HCT116 (cell line): ENCODE measurements around the gene SMAD2. TPM values are rescaled to one million over a fixed set of nuclear protein-coding genes. Genes with fewer than 3 reads are reported as not detected.

Experiments
- ATAC-seq: fragments of 200-7000 bp; cut with Tn5 transposase; 2 replicates; pipeline ENCODE4 v1.9.1; 2020; ENCODE audit warnings: mild to moderate bottlenecking, moderate library complexity
- BruUV-seq: library from RNA; stranded (reverse); fragments of 400-500 nt; replicated peaks from 2 replicates; lab custom pipeline; 2021; lab: Mats Ljungman, UMichigan
- CTCF ChIA-PET: fragments of 300-600 bp; sonication (Branson Sonifier 250); formaldehyde crosslinking; loops from one replicate; lab custom pipeline; 2021; ENCODE audit warnings: antibody characterized with exemption; lab: Charles Lee
- POLR2A ChIA-PET: fragments of 300-600, 350-600 bp; sonication (Branson Sonifier 250); formaldehyde crosslinking; loops from one replicate; lab custom pipeline; 2021; ENCODE audit warnings: antibody characterized with exemption; lab: Charles Lee
- RAD21 ChIA-PET, 2 experiments: fragments of 300-600 bp; sonication (Branson Sonifier 250); formaldehyde crosslinking; loops; one replicate each; lab custom pipeline; 2023; ENCODE audit warnings: low total read pairs in 2 of 2; ENCODE audit not compliant: uncharacterized antibody in 2 of 2, unreplicated experiment in 2 of 2, low non-redundant PET in 1 of 2; lab: Charles Lee
- DNase-seq: peaks from one replicate; pipeline ENCODE4 v3.0.0-alpha.2; 2010; ENCODE audit warnings: low read depth, low spot score
- H2AFZ ChIP-seq: fragments of 200-600 bp; shearing (Covaris generic), sonication (generic); 2 replicates; pipeline ENCODE4 v1.6.1; 2017; ENCODE audit warnings: low read depth, mixed run types, mixed read lengths, antibody characterized with exemption, low read length; ENCODE audit not compliant: poor library complexity, severe bottlenecking
- H3K27ac ChIP-seq: 2 replicates; pipeline ENCODE4 v1.5.1; 2012; ENCODE audit warnings: low read depth, low read length
- H3K27me3 ChIP-seq: fragments of 200-600 bp; sonication (generic); 2 replicates; pipeline ENCODE4 v1.6.1; 2016; ENCODE audit warnings: mixed run types, low read length, mixed read lengths; ENCODE audit not compliant: insufficient read depth
- H3K36me3 ChIP-seq, 2 experiments: fragments of 200-500 bp in 1 of 2; fragments of 200-600 bp in 1 of 2; sonication (Bioruptor generic) in 1 of 2; sonication (generic) in 1 of 2; 2 replicates each; pipeline versions ENCODE4 v1.5.1 to v1.6.1; 2014 to 2016; ENCODE audit warnings: low read length in 2 of 2, inconsistent platforms in 1 of 2, mixed read lengths in 1 of 2, mixed run types in 1 of 2; ENCODE audit not compliant: insufficient read depth in 2 of 2, control insufficient read depth in 1 of 2
- H3K4me1 ChIP-seq, 2 experiments: fragments of 200-600 bp in 1 of 2; sonication (generic) in 1 of 2; 2 replicates each; pipeline versions ENCODE4 v1.5.1 to v1.6.1; 2012 to 2017; ENCODE audit warnings: low read length in 2 of 2, inconsistent platforms in 1 of 2, mild to moderate bottlenecking in 1 of 2, mixed read lengths in 1 of 2, mixed run types in 1 of 2, moderate library complexity in 1 of 2; ENCODE audit not compliant: insufficient read depth in 2 of 2, control insufficient read depth in 1 of 2
- H3K4me2 ChIP-seq: fragments of 200-600 bp; sonication (generic); 2 replicates; pipeline ENCODE4 v1.6.1; 2017; ENCODE audit warnings: mixed run types, low read length, mixed read lengths
- H3K4me3 ChIP-seq, 2 experiments: fragments of 200-600 bp in 1 of 2; sonication (generic) in 1 of 2; replicated peaks in 1 of 2; 2 replicates each; pipeline ENCODE4 v1.5.1; 2011 to 2016; ENCODE audit warnings: low read length in 2 of 2, control low read depth in 1 of 2, low read depth in 1 of 2, mild to moderate bottlenecking in 1 of 2, mixed read lengths in 1 of 2, mixed run types in 1 of 2
- H3K79me2 ChIP-seq: fragments of 200-600 bp; sonication (generic); 2 replicates; pipeline ENCODE4 v1.6.1; 2017; ENCODE audit warnings: mild to moderate bottlenecking, mixed run types, low read length, moderate library complexity, mixed read lengths; ENCODE audit not compliant: insufficient read depth
- H3K9ac ChIP-seq: fragments of 200-600 bp; sonication (generic); 2 replicates; pipeline ENCODE4 v1.6.1; 2016; ENCODE audit warnings: low read length, mixed read lengths
- H3K9me2 ChIP-seq: fragments of 200-600 bp; sonication (generic), shearing (Covaris generic); 2 replicates; pipeline ENCODE4 v1.6.1; 2017; ENCODE audit warnings: mixed run types, mild to moderate bottlenecking, moderate library complexity; ENCODE audit not compliant: insufficient read depth
- H3K9me3 ChIP-seq, 2 experiments: fragments of 200-500 bp in 1 of 2; fragments of 200-600 bp in 1 of 2; sonication (Bioruptor generic) in 1 of 2; sonication (generic) in 1 of 2; 2 replicates each; pipeline ENCODE4 v1.6.1; 2014 to 2017; ENCODE audit warnings: low read length in 2 of 2, mixed read lengths in 2 of 2, inconsistent platforms in 1 of 2, low read depth in 1 of 2, mild to moderate bottlenecking in 1 of 2, mixed run types in 1 of 2, moderate library complexity in 1 of 2; ENCODE audit not compliant: control insufficient read depth in 1 of 2, insufficient read depth in 1 of 2
- H4K20me1 ChIP-seq: fragments of 200-600 bp; sonication (generic), shearing (Covaris generic); 2 replicates; pipeline ENCODE4 v1.6.1; 2017; ENCODE audit warnings: mixed run types, mild to moderate bottlenecking, moderate library complexity; ENCODE audit not compliant: insufficient read depth
- CBX3 ChIP-seq: IDR thresholded peaks from 2 replicates; pipeline ENCODE4 v1.6.1; 2012; ENCODE audit warnings: low read depth
- CEBPB ChIP-seq: IDR thresholded peaks from 2 replicates; pipeline ENCODE4 v1.6.1; 2012; ENCODE audit warnings: low read depth
- EGR1 ChIP-seq: IDR thresholded peaks from 2 replicates; pipeline ENCODE4 v1.6.1; 2012; ENCODE audit warnings: low read depth
- ELF1 ChIP-seq: IDR thresholded peaks from 2 replicates; pipeline ENCODE4 v1.6.1; 2012; ENCODE audit warnings: low read depth, borderline replicate concordance
- EZH2 ChIP-seq: fragments of 200-600 bp; sonication (generic); IDR thresholded peaks from 2 replicates; pipeline ENCODE4 v1.6.1; 2017; ENCODE audit warnings: antibody characterized with exemption, mixed run types
- EZH2phosphoT487 ChIP-seq: fragments of 200-600 bp; IDR thresholded peaks from 2 replicates; pipeline ENCODE4 v1.6.1; 2018; ENCODE audit warnings: antibody characterized with exemption, borderline replicate concordance
- FOSL1 ChIP-seq: IDR thresholded peaks from 2 replicates; pipeline ENCODE4 v1.6.1; 2012; ENCODE audit warnings: low read depth
- JUND ChIP-seq: IDR thresholded peaks from 2 replicates; pipeline ENCODE4 v1.6.1; 2012
- POLR2A ChIP-seq: IDR thresholded peaks from 2 replicates; pipeline ENCODE4 v1.7.0; 2011; ENCODE audit warnings: borderline replicate concordance; ENCODE audit not compliant: insufficient read depth, insufficient read length; ENCODE audit errors: extremely low read depth
- POLR2AphosphoS5 ChIP-seq: IDR thresholded peaks from 2 replicates; pipeline ENCODE4 v1.6.1; 2011; ENCODE audit warnings: mild to moderate bottlenecking, low read depth, low read length, moderate library complexity
- SIN3A ChIP-seq: IDR thresholded peaks from 2 replicates; pipeline ENCODE4 v1.6.1; 2012; ENCODE audit warnings: low read depth
- SRF ChIP-seq: IDR thresholded peaks from 2 replicates; pipeline ENCODE4 v1.6.1; 2012; ENCODE audit warnings: low read depth
- TCF7L2 ChIP-seq: IDR thresholded peaks from 2 replicates; pipeline ENCODE4 v1.7.0; 2011; ENCODE audit warnings: borderline replicate concordance, inconsistent platforms; ENCODE audit not compliant: insufficient read depth, insufficient read length; ENCODE audit errors: extremely low read depth
- YY1 ChIP-seq: IDR thresholded peaks from 2 replicates; pipeline ENCODE4 v1.6.1; 2011; ENCODE audit warnings: low read length, low read depth, moderate library complexity, mild to moderate bottlenecking; ENCODE audit not compliant: insufficient replicate concordance; ENCODE audit errors: extremely low read depth
- ZFX ChIP-seq: fragments of 450-650 bp; IDR thresholded peaks from 2 replicates; pipeline ENCODE4 v1.6.1; 2017
- ZNF274 ChIP-seq: fragments of 200-500 bp; sonication (Bioruptor generic); IDR thresholded peaks from 2 replicates; pipeline ENCODE4 v1.6.1; 2014; ENCODE audit warnings: mild to moderate bottlenecking, low read depth, low read length, inconsistent platforms
- intact Hi-C: fragments of 100-400 bp; cut with micrococcal nuclease; formaldehyde crosslinking; loops from 2 replicates; pipeline ENCODE4 v1.10.0; 2022
- total RNA-seq: library from RNA; stranded (reverse); gene quantifications from one replicate; pipeline ENCODE4 v1.2.1, GENCODE V29; 2021; ENCODE audit not compliant: unreplicated experiment
- TF ChIP-seq, protein P1 (sequence below): IDR thresholded peaks from 2 replicates; pipeline ENCODE4 v1.6.1; 2012
- TF ChIP-seq, protein P2 (sequence below): IDR thresholded peaks from 2 replicates; pipeline ENCODE4 v1.6.1; 2011; ENCODE audit warnings: mild to moderate bottlenecking, low read length, moderate library complexity; ENCODE audit not compliant: insufficient replicate concordance; ENCODE audit errors: extremely low read depth
- TF ChIP-seq, protein P3 (sequence below): IDR thresholded peaks from 2 replicates; pipeline ENCODE4 v1.6.1; 2012; ENCODE audit warnings: low read depth
- TF ChIP-seq, protein P4 (sequence below): IDR thresholded peaks from 2 replicates; pipeline ENCODE4 v1.6.1; 2012

SMAD2 gene
- total RNA-seq, 1 experiment from 2014 or later: 130 TPM

DNA sequence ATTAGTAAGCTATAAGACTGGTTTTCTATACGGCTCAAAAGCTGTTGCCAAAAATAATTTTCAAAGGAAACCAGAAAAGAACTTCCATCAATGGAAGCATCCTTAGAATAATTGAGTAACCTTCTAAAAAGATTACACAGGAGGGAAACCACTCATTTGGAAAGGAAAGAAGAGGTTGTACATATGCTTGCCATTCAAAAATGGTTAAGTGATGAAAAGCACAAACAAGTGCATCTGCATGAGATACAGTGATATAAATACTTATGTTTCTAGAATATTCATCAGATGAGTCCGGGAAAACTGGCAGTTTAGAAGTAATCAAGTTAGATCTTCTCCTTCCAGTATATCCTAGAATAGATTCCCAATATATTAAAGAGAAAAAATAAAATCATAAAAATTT lies 20.1 kb upstream of the SMAD2 start (continued):
- no peak for TF ChIP-seq EZH2
- TF ChIP-seq FOSL1: no peak
- no peak for TF ChIP-seq SRF
- TF ChIP-seq TCF7L2: no peak
- no peak for TF ChIP-seq ELF1
- TF ChIP-seq CBX3: no peak
- TF ChIP-seq, protein P1, sequence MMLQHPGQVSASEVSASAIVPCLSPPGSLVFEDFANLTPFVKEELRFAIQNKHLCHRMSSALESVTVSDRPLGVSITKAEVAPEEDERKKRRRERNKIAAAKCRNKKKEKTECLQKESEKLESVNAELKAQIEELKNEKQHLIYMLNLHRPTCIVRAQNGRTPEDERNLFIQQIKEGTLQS: no peak
- TF ChIP-seq POLR2AphosphoS5: no peak
- TF ChIP-seq POLR2A: no peak
- TF ChIP-seq EGR1: no peak
- no peak for TF ChIP-seq SIN3A
- no peak for TF ChIP-seq ZNF274
- TF ChIP-seq CEBPB: no peak
- no peak for TF ChIP-seq ZFX

GRCh38 chr18:47949202-47949601 lies 18.7 kb upstream of the SMAD2 start:
- H4K20me1 ChIP-seq: no peaks in the 10 kb centered on the region
- intact Hi-C loops: no loop called here
- no peak for DNase-seq
- H3K36me3 ChIP-seq: no peaks in the 10 kb centered on the region
- ChIA-PET CTCF (no interaction called here), RAD21 (no interaction called here), POLR2A (no interaction called here)
- no peaks in the 10 kb centered on the region for H3K27me3 ChIP-seq
- H3K9ac ChIP-seq: no peak overlapping the region
- TF ChIP-seq ELF1 (no peak), YY1 (no peak), JUND (no peak), EGR1 (no peak), POLR2A (no peak), CEBPB (no peak), CBX3 (no peak), EZH2 (no peak), EZH2phosphoT487 (no peak), POLR2AphosphoS5 (no peak), FOSL1 (no peak)
- TF ChIP-seq, protein P1: no peak
- TF ChIP-seq, protein P2, sequence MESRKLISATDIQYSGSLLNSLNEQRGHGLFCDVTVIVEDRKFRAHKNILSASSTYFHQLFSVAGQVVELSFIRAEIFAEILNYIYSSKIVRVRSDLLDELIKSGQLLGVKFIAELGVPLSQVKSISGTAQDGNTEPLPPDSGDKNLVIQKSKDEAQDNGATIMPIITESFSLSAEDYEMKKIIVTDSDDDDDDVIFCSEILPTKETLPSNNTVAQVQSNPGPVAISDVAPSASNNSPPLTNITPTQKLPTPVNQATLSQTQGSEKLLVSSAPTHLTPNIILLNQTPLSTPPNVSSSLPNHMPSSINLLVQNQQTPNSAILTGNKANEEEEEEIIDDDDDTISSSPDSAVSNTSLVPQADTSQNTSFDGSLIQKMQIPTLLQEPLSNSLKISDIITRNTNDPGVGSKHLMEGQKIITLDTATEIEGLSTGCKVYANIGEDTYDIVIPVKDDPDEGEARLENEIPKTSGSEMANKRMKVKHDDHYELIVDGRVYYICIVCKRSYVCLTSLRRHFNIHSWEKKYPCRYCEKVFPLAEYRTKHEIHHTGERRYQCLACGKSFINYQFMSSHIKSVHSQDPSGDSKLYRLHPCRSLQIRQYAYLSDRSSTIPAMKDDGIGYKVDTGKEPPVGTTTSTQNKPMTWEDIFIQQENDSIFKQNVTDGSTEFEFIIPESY: no peak
- TF ChIP-seq, protein P3, sequence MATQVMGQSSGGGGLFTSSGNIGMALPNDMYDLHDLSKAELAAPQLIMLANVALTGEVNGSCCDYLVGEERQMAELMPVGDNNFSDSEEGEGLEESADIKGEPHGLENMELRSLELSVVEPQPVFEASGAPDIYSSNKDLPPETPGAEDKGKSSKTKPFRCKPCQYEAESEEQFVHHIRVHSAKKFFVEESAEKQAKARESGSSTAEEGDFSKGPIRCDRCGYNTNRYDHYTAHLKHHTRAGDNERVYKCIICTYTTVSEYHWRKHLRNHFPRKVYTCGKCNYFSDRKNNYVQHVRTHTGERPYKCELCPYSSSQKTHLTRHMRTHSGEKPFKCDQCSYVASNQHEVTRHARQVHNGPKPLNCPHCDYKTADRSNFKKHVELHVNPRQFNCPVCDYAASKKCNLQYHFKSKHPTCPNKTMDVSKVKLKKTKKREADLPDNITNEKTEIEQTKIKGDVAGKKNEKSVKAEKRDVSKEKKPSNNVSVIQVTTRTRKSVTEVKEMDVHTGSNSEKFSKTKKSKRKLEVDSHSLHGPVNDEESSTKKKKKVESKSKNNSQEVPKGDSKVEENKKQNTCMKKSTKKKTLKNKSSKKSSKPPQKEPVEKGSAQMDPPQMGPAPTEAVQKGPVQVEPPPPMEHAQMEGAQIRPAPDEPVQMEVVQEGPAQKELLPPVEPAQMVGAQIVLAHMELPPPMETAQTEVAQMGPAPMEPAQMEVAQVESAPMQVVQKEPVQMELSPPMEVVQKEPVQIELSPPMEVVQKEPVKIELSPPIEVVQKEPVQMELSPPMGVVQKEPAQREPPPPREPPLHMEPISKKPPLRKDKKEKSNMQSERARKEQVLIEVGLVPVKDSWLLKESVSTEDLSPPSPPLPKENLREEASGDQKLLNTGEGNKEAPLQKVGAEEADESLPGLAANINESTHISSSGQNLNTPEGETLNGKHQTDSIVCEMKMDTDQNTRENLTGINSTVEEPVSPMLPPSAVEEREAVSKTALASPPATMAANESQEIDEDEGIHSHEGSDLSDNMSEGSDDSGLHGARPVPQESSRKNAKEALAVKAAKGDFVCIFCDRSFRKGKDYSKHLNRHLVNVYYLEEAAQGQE: no peak
- TF ChIP-seq, protein P4, sequence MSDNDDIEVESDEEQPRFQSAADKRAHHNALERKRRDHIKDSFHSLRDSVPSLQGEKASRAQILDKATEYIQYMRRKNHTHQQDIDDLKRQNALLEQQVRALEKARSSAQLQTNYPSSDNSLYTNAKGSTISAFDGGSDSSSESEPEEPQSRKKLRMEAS: no peak
- ATAC-seq: no peak
- H3K79me2 ChIP-seq: no peaks in the 10 kb centered on the region
- no peaks in the 10 kb centered on the region for H3K9me3 ChIP-seq
- H3K4me1 ChIP-seq: peaks cover 0 to 5% of the 10 kb centered on the region in 2 experiments; a peak in 1 of 4 replicates
- H3K9me2 ChIP-seq: no peaks in the 10 kb centered on the region
- no peak overlapping the region for H3K27ac ChIP-seq
- H2AFZ ChIP-seq: no peak overlapping the region
- BruUV-seq: no TSS peak
- H3K4me3 ChIP-seq: no peak overlapping the region
- no peak overlapping the region for H3K4me2 ChIP-seq
